K562 (cell line): ENCODE data around the gene CNOT11. TPM values are rescaled to one million over a fixed set of nuclear protein-coding genes. Genes with fewer than 3 reads are reported as not detected.

Experiments
- ATAC-seq: fragments of 200-7000 bp; cut with Tn5 transposase; 3 replicates; pipeline ENCODE4 v1.9.1; 2020; ENCODE audit warnings: moderate library complexity
- BruUV-seq: library from RNA; stranded (reverse); fragments of 400-500 nt; replicated peaks from 2 replicates; lab custom pipeline; 2021; lab: Mats Ljungman, UMichigan
- CTCF ChIA-PET: fragments of 300-600 bp; formaldehyde crosslinking; extraction: SDS; loops from one replicate; lab custom pipeline; 2021; ENCODE audit warnings: low intra/inter-chr PET ratio; lab: Yijun Ruan, JAX
- POLR2A ChIA-PET: fragments of 300-600, 350-650 bp; sonication (Branson Sonifier 250); formaldehyde crosslinking; extraction: SDS; loops from one replicate; lab custom pipeline; 2021; ENCODE audit warnings: antibody characterized with exemption, inconsistent platforms; lab: Yijun Ruan, JAX
- DNase-seq, 4 experiments: peaks; one replicate each; pipeline versions ENCODE4 v3.0.0 to v3.0.0-alpha.2; 2011 to 2018; ENCODE audit warnings: low spot score in 3 of 4, mixed read lengths in 3 of 4; ENCODE audit errors: extremely low read depth in 1 of 4
- FAIRE-seq: peaks from 2 replicates; lab custom pipeline; 2011; peaks lifted over from hg19 to GRCh38; lab: Jason Lieb, UNC
- H2AFZ ChIP-seq: 2 replicates; pipeline ENCODE4 v1.6.0; 2011; ENCODE audit warnings: low read depth, low read length, control low read depth, inconsistent platforms
- H3K27ac ChIP-seq: fragments of 200-600 bp; 3 replicates; pipeline ENCODE4 v1.8.0; 2011; ENCODE audit warnings: low read depth, mild to moderate bottlenecking, control low read depth, inconsistent platforms, low read length, moderate library complexity, mixed read lengths; ENCODE audit errors: extremely low read depth
- H3K27me3 ChIP-seq, 2 experiments: fragments of 300-600 bp in 1 of 2; 2 replicates in 1 of 2; 3 replicates in 1 of 2; pipeline versions ENCODE4 v1.6.0 to v1.8.0; 2011; ENCODE audit warnings: inconsistent platforms in 2 of 2, low read length in 2 of 2, mild to moderate bottlenecking in 1 of 2, mixed read lengths in 1 of 2, moderate library complexity in 1 of 2; ENCODE audit not compliant: control insufficient read depth in 2 of 2, insufficient read depth in 2 of 2
- H3K36me3 ChIP-seq: fragments of 300-600 bp; 3 replicates; pipeline ENCODE4 v1.8.0; 2011; ENCODE audit warnings: mild to moderate bottlenecking, low read length, inconsistent platforms; ENCODE audit not compliant: control insufficient read depth, insufficient read depth
- H3K4me1 ChIP-seq, 2 experiments: fragments of 200-600 bp in 1 of 2; replicated peaks in 1 of 2; 2 replicates in 1 of 2; 3 replicates in 1 of 2; pipeline versions ENCODE4 v1.5.1 to v1.8.0; 2011; ENCODE audit warnings: inconsistent platforms in 2 of 2, low read length in 2 of 2, mild to moderate bottlenecking in 1 of 2, mixed read lengths in 1 of 2, moderate library complexity in 1 of 2; ENCODE audit not compliant: control insufficient read depth in 2 of 2, insufficient read depth in 2 of 2
- H3K4me2 ChIP-seq: 2 replicates; pipeline ENCODE4 v1.6.1; 2011; ENCODE audit warnings: low read length, control low read depth, inconsistent platforms, mixed read lengths; ENCODE audit not compliant: insufficient read depth
- H3K4me3 ChIP-seq: fragments of 200-600 bp; sonication (generic), shearing (Covaris generic); 2 replicates; pipeline ENCODE4 v1.5.1; 2016; ENCODE audit warnings: control low read depth, inconsistent platforms
- H3K79me2 ChIP-seq: fragments of 200-600 bp; 3 replicates; pipeline ENCODE4 v1.8.0; 2011; ENCODE audit warnings: low read length, inconsistent platforms; ENCODE audit not compliant: control insufficient read depth, insufficient read depth
- H3K9ac ChIP-seq, 2 experiments: 2 replicates each; pipeline versions ENCODE4 v1.6.0 to v1.6.1; 2011; ENCODE audit warnings: low read depth in 2 of 2, low read length in 2 of 2, control low read depth in 1 of 2, inconsistent platforms in 1 of 2, mild to moderate bottlenecking in 1 of 2, mixed read lengths in 1 of 2; ENCODE audit not compliant: insufficient read depth in 1 of 2
- H3K9me1 ChIP-seq: one replicate; pipeline ENCODE4 v1.6.0; 2011; ENCODE audit warnings: inconsistent platforms, mild to moderate bottlenecking, low read length, moderate library complexity; ENCODE audit not compliant: control insufficient read depth, insufficient read depth
- H3K9me3 ChIP-seq: replicated peaks from 2 replicates; pipeline ENCODE4 v1.5.1; 2011; ENCODE audit warnings: low read depth, low read length, inconsistent platforms; ENCODE audit not compliant: control insufficient read depth, insufficient read depth
- H4K20me1 ChIP-seq: replicated peaks from 2 replicates; pipeline ENCODE4 v1.6.1; 2011; ENCODE audit warnings: low read length, inconsistent platforms, mixed read lengths; ENCODE audit not compliant: control insufficient read depth, insufficient read depth
- BRCA1 ChIP-seq, 2 experiments: fragments of 450-650 bp in 1 of 2; sonication (generic) in 1 of 2; formaldehyde crosslinking in 1 of 2; IDR thresholded peaks; 2 replicates each; pipeline versions ENCODE4 v1.5.0 to v1.6.1; 2017 to 2020; ENCODE audit warnings: mild to moderate bottlenecking in 1 of 2, missing genetic modification reagents in 1 of 2
- FIP1L1 ChIP-seq: fragments of 200-400 bp; formaldehyde crosslinking; IDR thresholded peaks from 2 replicates; pipeline ENCODE4 v1.6.1; 2018; ENCODE audit warnings: mild to moderate bottlenecking, low read depth, low read length; ENCODE audit not compliant: poor library complexity, severe bottlenecking
- HIVEP1 ChIP-seq: fragments of 250-450 bp; sonication (Bioruptor Pico); IDR thresholded peaks from 2 replicates; pipeline ENCODE4 v1.4.0; 2020; ENCODE audit warnings: mild to moderate bottlenecking
- HNRNPUL1 ChIP-seq: fragments of 200-400 bp; formaldehyde crosslinking; IDR thresholded peaks from 2 replicates; pipeline ENCODE4 v1.6.1; 2017; ENCODE audit warnings: low read length
- NCOA4 ChIP-seq: fragments of 450-650 bp; IDR thresholded peaks from 2 replicates; pipeline ENCODE4 v1.6.1; 2018; ENCODE audit warnings: mild to moderate bottlenecking; ENCODE audit not compliant: partially characterized antibody
- PBX2 ChIP-seq, 2 experiments: IDR thresholded peaks in 1 of 2; conservative IDR thresholded peaks in 1 of 2; 2 replicates each; pipeline ENCODE4 v1.6.1; 2016; ENCODE audit warnings: low read depth in 2 of 2, mild to moderate bottlenecking in 1 of 2, missing compliant biosample characterization in 1 of 2, missing genetic modification characterization in 1 of 2, moderate library complexity in 1 of 2
- POLR2B ChIP-seq: fragments of 450-650 bp; IDR thresholded peaks from 2 replicates; pipeline ENCODE4 v1.6.1; 2018; ENCODE audit warnings: low read depth; ENCODE audit not compliant: partially characterized antibody
- RCOR1 ChIP-seq, 2 experiments: IDR thresholded peaks; 2 replicates each; pipeline ENCODE4 v1.6.1; 2012; ENCODE audit warnings: low read depth in 2 of 2, low read length in 2 of 2, borderline replicate concordance in 1 of 2, improper control_type of control experiment in 1 of 2
- SPI1 ChIP-seq: IDR thresholded peaks from 2 replicates; pipeline ENCODE4 v1.6.1; 2011; ENCODE audit warnings: low read depth, low read length, control low read depth, borderline replicate concordance
- ZBTB1 ChIP-seq: sonication (generic); formaldehyde crosslinking; IDR thresholded peaks from 2 replicates; pipeline ENCODE4 v1.8.1; 2023; ENCODE audit warnings: missing genetic modification reagents, low read depth, mild to moderate bottlenecking, borderline replicate concordance
- ZBTB11 ChIP-seq, 3 experiments: fragments of 200-800 bp in 1 of 3; fragments of 250-450 bp in 1 of 3; fragments of 450-650 bp in 1 of 3; sonication (Bioruptor Pico) in 1 of 3; sonication (Bioruptor generic) in 1 of 3; formaldehyde crosslinking in 1 of 3; IDR thresholded peaks; 2 replicates each; pipeline versions ENCODE4 v1.6.1 to v1.8.0; 2016 to 2022; ENCODE audit warnings: mild to moderate bottlenecking in 2 of 3, missing genetic modification characterization in 2 of 3, missing compliant biosample characterization in 1 of 3, moderate library complexity in 1 of 3
- ZBTB34 ChIP-seq: fragments of 250-450 bp; sonication (Bioruptor Pico); IDR thresholded peaks from 2 replicates; pipeline ENCODE4 v1.8.0; 2021; ENCODE audit warnings: mild to moderate bottlenecking, moderate library complexity
- ZNF436 ChIP-seq: fragments of 250-450, 450-650 bp; sonication (Bioruptor Pico); formaldehyde crosslinking; IDR thresholded peaks from 2 replicates; pipeline ENCODE4 v1.7.0; 2020; ENCODE audit warnings: mild to moderate bottlenecking
- WGBS: fragments of 100-300 bp; shearing (Covaris generic); methylation state at CpG from one replicate; pipeline ENCODE4 v1.1.6; 2016; ENCODE audit warnings: low coverage, mixed read lengths; ENCODE audit not compliant: insufficient coverage; ENCODE audit errors: missing lambda C conversion rate; 5-methylcytosine and 5-hydroxymethylcytosine counted together
- in situ Hi-C: fragments of 300-500 bp; cut with MboI; formaldehyde crosslinking; loops from 4 replicates; pipeline ENCODE4 v1.15.0; 2018; ENCODE audit warnings: inconsistent platforms, mixed read lengths
- intact Hi-C: fragments of 100-400 bp; cut with micrococcal nuclease; formaldehyde crosslinking; loops from 2 replicates; pipeline ENCODE4 v1.14.2; 2022
- polyA plus RNA-seq, 8 experiments: library from polyadenylated mRNA; depleted of rRNA in 4 of 8; stranded (reverse) in 5 of 8; unstranded in 3 of 8; fragments of >200 nt; fragmentation: Nextera tagmentation in 2 of 8; fragmentation: Illumina TruSeq in 1 of 8; extraction: Ambion mirVana in 2 of 8; extraction: Trizol in 1 of 8; gene quantifications; 2 replicates each; pipeline versions ENCODE4 v1.2.1 to v1.2.3, GENCODE V29; 2011 to 2014; ENCODE audit warnings: inconsistent platforms in 1 of 8, missing spikeins in 1 of 8
- total RNA-seq, 7 experiments: library from RNA; depleted of rRNA in 6 of 7; stranded (reverse); fragments of >200 nt in 6 of 7; fragmentation: Illumina TruSeq in 2 of 7; extraction: Trizol in 2 of 7; gene quantifications; 2 replicates each; pipeline versions ENCODE4 v1.2.1 to v1.2.3, GENCODE V29; 2011 to 2021; ENCODE audit warnings: low replicate concordance in 1 of 7

CNOT11 gene
- total and polyA plus RNA-seq, 9 of the 15 experiments (the other 6 are each of a cell fraction or from before 2014, with no cell fraction given), result 12.7 to 163 (median 64.2) TPM

- ChIA-PET CTCF (no interaction called here), POLR2A (interaction anchor here (0.7 to 1.0 kb wide), 3 partner anchors 9 to 129 kb away, joined by 3 read pairs; no protein-coding TSS in a partner anchor)
- Histone ChIP-seq H3K4me1 (no peaks in the 10 kb centered on the region; a peak in 1 of 5 replicates), H3K4me3 (no peak overlapping the region), H3K9me3 (no peaks in the 10 kb centered on the region), H3K36me3 (peaks cover 50% of the 10 kb centered on the region), H3K4me2 (no peak overlapping the region), H2AFZ (no peak overlapping the region), H3K9ac (no peak overlapping the region), H4K20me1 (peaks cover 10% of the 10 kb centered on the region; the same call in 1 of the 2 replicates), H3K9me1 (no peaks in the 10 kb centered on the region), H3K27me3 (no peaks in the 10 kb centered on the region), H3K27ac (no peak overlapping the region), H3K79me2 (peaks cover 73% of the 10 kb centered on the region)
- in situ Hi-C loops, result no loop called here
- no peak for DNase-seq
- WGBS, result 98% methylated on average over 5 of the region's 5 CpGs
- no peak for FAIRE-seq
- intact Hi-C loops, result no loop called here
- ATAC-seq, result no peak
- no TSS peak for BruUV-seq
- TF ChIP-seq FIP1L1, result no peak
- TF ChIP-seq POLR2B, result no peak
- TF ChIP-seq ZBTB1 (CRISPR knock-in tag), result no peak
- no peak for TF ChIP-seq BRCA1 (IDR thresholded peaks at IDR 0.05)
- TF ChIP-seq BRCA1 (CRISPR knock-in tag; IDR thresholded peaks at IDR 0.05), result no peak
- TF ChIP-seq HIVEP1 (CRISPR knock-in tag), result no peak
- TF ChIP-seq PBX2 (CRISPR knock-in tag; IDR thresholded peaks at IDR 0.05; ENCODE audit: low read depth), result no peak
- no peak for TF ChIP-seq PBX2 (tag; conservative IDR thresholded peaks at IDR 0.05; ENCODE audit: low read depth)
- TF ChIP-seq ZBTB34 (CRISPR knock-in tag), result no peak
- TF ChIP-seq ZBTB11 (CRISPR knock-in tag; IDR thresholded peaks at IDR 0.05), result no peak
- no peak for TF ChIP-seq RCOR1 (IDR thresholded peaks at IDR 0.05; ENCODE audit: borderline replicate concordance in 1 of 2, low read depth in 2 of 2, low read length in 2 of 2)
- TF ChIP-seq SPI1, result no peak
- no peak for TF ChIP-seq ZNF436
- no peak for TF ChIP-seq NCOA4
- no peak for TF ChIP-seq HNRNPUL1
Observed at GRCh38 chr2:101296371-101296770, 43.7 kb downstream of the CNOT11 start.
